Embryonic facial prominence (tissue), 1 donor: Measurements from ENCODE around the gene GJC3.
"Not testable (repeated sequence)": the region's sequence is repeated elsewhere in the genome, so short reads cannot be mapped to it uniquely, and the experiment has no call there.

Source experiments
- DNase-seq: peaks from one replicate; pipeline ENCODE4 v3.0.0-alpha.2; 2016; ENCODE audit errors: extremely low spot score

The GJC3 gene, protein sequence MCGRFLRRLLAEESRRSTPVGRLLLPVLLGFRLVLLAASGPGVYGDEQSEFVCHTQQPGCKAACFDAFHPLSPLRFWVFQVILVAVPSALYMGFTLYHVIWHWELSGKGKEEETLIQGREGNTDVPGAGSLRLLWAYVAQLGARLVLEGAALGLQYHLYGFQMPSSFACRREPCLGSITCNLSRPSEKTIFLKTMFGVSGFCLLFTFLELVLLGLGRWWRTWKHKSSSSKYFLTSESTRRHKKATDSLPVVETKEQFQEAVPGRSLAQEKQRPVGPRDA

GRCh38 chr7:99928994-99929729, at the start of gene GJC3:
GJC3 (minus strand) TSS chr7:99929620; CDS start chr7:99929620, 0 bp downstream.
- no peak for DNase-seq

DNA sequence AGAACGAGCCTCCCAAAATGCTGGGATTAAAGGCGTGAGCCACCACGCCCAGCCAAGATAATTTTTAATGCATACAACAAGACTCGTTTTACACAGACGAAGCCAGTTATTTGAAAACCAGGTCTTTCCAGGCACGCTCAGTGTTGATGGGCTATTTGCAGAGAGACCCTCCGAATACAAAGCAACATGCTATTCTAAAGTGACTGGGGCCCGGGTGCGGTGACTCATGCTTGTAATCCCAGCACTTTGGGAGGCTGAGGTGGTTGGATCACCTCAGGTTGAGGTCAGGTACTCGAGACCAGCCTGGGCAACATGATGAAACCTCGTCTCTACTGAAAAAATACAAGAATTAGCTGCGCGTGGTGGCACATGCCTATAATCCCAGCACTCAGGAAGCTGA, 47.2 kb upstream of the GJC3 start:
- no peak for DNase-seq

GRCh38 chr7:99975782-99976521, 46.5 kb upstream of the GJC3 start, which contains the start of gene AZGP1:
AZGP1 (minus strand) TSS chr7:99976031; CDS start chr7:99976020, 11 bp downstream.
- DNase-seq = no peak

GRCh38 chr7:99974681-99975080, 45.3 kb upstream of the GJC3 start:
- DNase-seq = no peak

DNA sequence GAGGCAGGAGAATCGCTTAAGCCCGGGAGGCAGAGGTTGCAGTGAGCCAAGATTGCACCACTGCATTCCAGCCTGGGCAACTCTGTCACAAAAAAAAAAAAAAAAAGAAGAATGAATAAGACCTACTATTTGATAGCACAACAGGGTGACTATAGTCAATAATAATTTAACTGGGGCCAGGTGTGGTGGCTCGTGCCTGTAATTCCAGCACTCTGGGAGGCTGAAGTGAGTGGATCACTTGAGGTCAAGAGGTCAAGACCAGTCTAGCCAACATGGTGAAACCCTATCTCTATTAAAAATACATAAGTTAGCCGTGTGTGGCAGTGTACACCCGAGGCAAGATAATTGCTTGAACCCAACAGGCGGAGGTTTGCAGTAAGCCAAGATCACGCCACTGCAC, 44.4 kb upstream of the GJC3 start:
- not testable (repeated sequence) for DNase-seq

DNA sequence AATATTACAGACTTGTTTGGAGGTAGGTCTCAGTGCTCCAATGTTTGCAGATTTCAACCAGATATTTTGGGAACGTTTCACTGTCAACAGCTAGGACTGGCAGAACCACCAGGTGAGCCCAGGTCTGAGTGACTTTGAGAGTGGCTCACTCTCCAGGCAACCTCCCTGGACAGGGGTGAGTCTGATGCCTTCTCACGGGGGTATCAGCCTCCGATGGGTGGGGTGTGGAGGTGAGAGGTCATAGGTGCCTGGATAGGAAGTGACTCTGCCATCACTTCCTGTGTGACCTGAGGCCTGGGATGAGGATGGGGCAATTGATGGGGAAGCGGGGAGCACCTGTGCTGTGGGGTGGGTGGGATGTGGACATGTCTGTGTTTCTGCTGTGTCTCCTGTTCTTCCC, 41.8 kb upstream of the GJC3 start:
- DNase-seq = no peak

DNA sequence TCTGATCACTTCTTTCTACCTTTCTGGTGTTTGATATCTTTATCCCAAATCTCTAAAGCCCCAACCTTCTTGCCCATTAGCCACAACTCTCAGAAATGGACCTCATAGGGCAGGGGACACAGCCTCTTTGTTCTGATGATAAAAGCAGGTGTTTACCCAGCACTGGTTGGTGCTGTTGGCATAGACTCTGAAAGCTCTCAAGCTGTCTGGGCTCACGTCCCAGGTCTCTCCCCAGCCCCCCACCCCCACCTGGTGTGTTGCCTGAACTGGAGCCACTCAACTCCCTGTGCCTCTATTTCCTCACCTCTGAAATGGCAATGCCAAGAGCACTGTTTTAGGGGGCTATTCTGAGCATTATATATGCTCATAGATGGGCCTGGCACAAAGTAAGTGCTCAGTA, 40.4 kb upstream of the GJC3 start:
- not testable (repeated sequence) for DNase-seq

GRCh38 chr7:99969298-99969697, 39.9 kb upstream of the GJC3 start:
- no peak for DNase-seq

DNA sequence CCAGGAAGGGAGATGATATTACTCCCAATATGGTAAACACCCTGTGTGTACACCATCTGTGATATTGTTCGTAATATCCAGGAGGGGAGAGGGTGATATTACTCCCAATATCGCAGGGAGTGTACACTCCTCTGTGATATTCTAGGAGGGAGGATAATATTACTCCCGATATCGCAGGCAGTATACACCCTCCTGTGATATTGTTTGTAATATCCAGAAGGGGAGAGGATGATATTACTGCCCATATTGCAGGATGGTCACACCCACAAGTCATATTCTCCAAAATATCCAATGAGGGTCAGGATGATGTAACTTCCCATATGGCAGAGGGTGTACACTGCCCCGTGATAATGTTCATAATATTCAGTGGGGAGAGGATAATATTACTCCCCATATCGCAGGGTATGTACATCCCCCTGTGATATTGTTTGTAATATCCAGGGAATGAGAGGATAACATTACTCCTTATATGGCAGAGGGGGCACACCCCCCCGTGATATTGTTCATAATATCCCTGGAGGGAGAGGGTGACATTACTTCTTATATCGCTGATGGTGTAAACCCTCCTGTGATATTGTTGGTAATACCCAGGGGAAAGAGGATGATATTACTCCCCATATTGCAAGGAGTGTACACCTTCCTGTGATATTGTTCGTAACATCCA, 29.3 kb upstream of the GJC3 start:
- no peak for DNase-seq

- no peak for DNase-seq
These were observed 25.8 kb upstream of the GJC3 start for GRCh38 chr7:99955247-99955646.

- DNase-seq = not testable (repeated sequence)
These were observed 25.2 kb upstream of the GJC3 start for GRCh38 chr7:99954643-99955042.

DNA sequence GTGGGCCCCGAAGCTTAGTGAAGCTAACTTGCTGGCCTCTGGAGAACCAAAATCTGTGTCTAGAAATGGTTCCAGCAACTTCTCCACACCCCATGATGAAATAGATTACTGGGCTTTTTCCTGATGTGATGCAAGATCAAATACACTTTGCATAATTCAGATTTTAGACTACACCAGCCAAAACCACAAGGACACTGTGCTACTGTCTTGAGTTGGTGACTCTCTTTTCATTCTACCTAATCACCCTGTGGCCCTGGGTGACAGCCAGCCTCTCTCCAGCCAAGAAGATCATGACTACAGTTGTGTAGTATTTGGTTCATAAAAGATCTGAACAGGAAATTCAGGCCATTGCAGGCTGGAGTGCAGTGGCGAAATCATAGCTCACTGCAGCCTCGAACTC, 24.2 kb upstream of the GJC3 start:
- no peak for DNase-seq

GRCh38 chr7:99952649-99953048, 23.2 kb upstream of the GJC3 start:
- not testable (repeated sequence) for DNase-seq

DNA sequence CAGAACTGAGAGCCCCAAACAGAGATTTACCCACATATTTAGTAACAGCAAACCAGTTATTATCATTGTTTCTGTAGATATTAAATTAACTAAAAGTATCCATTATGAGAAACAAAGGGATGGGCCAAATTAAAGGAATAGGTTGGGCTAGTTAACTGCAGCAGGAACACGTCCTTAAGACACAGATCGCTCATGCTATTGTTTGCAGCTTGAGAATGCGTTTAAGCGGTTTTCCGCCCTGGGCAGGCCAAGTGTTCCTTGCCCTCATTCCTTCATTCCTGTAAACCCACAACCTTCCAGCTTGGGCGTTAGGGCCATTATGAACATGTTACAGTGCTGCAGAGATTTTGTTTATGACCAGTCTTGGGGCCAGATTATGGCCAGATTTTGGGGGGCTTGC, 21.4 kb upstream of the GJC3 start:
- DNase-seq = not testable (repeated sequence)

DNA sequence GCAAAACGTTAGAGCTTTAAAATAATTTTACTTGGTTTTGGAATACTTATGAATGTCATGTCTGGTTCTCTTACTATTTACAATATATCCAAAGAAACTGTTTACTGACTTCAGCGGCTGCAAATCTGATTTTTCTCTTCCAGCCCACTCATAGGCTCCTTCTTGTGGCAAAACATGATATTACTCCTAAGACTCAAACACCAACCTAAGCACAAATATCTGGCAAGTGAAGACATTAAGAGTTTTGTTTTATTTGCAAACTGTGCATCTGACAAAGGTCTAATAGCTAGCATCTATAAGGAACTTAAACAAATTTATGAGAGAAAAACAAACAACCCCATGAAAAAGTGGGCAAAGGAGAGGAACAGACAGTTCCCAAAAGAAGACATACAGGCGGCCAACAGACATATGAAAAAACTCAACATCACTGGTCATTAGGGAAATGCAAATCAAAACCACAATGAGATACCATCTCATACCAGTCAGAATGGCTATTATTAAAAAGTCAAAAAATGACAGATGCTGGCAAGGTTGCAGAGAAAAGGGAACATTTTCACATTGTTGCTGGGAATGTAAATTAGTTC, 20.3 kb upstream of the GJC3 start:
- DNase-seq = no peak

DNA sequence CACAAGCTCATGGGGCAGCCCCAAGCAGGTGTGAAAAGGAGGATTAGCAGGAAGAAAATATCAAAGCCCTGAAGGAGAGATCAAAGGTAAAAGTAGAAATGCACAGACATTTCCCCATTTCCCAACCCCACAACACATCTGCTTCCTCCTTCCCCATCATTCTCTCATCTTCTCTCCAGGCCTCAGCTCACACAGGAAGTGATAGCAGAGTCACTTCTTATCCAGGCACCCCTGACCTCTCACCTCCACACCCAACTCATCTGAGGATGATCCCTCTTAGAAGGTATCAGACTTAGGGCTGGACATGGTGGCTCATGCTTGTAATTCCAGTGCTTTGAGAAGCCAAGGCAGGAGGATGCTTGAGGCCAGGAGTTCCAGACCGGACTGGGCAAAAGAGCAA, 18.2 kb upstream of the GJC3 start:
- DNase-seq = no peak

DNA sequence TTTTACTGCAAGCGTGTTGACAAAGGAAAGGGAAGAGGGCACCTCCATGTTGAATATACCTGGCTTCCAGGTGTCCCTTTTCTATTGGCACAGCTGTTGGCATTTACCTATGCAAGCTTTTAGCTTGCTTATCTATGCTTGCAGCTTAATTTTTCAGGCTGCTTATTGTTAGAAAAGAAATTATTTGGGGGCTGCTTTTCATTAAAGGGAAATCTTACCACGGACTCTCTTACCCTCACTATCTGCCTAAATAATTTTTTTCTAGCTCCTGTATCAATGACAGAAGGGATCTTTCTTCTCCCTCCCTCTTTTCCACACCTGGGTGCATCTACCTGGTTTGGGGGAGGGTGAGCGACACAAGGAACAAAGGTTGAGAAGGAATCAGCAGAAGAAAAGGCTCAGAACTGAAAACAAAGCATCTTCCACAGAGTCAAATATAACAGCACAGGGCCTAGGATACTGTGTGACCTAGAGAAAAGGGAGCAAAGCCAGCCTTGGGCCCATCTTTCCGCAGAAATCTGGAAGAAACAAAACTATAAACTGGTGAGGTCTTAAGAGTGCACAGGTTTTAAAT, 15.2 kb upstream of the GJC3 start:
- DNase-seq = no peak

DNA sequence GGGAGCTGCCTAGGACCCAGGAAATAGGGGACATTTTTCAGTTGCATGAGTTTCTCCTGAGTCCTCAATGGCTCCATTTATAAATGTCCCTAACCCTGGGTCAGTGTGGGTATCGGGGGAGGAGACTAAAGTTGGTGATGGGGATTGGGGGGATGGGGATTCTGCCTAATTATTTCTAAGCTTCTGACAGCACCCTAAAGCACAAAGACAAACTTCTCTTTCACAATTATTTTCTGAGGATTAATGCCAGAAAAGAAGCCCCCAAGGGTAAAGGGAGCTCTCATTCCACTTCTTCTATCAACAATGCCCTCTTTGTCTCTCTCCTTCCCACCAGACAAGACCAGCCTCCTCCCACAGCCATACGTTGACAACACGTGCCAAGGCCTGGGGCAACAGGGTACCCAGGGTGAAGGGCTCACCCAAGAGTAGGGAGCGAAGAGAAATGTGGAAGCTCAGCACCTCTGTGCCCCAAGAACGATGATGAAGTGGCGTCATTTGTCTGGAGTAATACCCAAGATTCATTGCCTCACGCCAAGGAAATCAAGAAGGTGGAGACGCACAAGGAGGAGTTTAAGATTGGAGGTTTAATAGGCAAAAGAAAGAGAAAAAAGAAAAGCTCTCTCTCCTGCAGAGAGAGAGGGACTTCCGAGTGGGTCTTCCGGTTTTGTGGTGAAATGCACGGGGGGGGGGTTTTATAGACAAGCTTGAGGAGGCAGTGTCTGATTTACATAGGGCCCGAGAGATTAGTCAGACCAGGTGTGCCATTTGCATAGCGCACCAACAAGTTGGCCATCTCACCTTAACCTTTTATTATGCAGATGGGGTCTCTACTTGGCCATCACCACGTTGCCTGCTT, 14.4 kb upstream of the GJC3 start:
- no peak for DNase-seq

DNA sequence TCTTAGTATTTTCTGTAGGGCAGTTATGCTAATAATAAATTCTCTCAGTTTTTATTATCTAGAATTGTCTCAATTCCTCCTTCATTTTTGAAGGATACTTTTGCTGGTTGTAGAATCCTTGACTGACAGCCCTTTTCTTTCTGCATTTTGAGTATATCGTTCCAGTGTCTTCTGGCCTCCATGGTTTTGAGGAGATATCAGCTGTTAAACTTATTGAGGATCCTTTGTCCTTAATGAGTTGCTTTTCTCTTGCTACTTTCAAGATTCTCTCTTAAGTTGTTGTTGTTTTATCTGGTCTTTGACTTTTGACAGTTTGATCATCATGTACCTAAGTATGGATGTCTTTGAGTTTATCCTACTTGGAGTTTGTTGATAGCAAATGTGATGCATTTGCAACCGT, 8.9 kb upstream of the GJC3 start:
- no peak for DNase-seq

DNA sequence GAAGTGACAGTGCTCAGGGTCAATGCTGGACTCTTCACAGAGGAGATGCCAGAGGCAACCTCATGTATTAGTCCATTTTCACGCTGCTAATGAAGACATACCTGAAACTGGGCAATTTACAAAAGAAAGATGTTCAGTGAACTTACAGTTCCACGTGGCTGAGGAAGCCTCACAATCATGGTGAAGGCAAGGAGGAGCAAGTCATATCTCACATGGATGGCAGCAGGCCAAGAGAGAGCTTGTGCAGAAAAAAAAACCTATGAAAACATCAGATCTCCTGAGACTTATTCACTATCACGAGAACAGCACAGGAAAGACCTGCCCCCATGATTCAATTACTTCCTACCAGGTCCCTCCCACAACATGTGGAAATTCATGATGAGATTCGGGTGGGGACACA, 5.6 kb upstream of the GJC3 start:
- not testable (repeated sequence) for DNase-seq
